T1000 (cell line): Measurements from ENCODE around the gene LINGO1.

Experiments used
- DNase-seq: peaks from one replicate; lab custom pipeline; 2025; ENCODE audit warnings: mixed read lengths; lab: John Stamatoyannopoulos, UW

LINGO1 gene

DNA sequence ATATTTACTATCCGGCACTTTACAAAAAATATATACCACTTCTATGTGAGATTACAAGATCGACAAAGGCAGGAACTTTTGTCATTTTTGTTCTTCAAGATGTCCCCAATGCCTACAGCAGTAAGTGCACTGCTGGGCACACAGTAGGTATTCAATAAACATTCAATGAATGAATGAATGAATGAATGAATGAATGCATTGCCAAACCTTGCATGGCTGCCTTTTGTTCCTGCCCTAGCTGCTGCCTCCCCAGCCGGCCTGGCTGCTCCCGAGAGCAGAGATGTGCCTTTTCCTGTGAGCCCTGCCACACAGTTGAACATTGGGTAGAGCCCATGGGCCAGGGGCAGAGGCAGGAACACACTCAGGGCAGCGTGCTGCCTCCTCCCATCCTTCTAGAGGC, 37.5 kb downstream of the LINGO1 start:
- no peak for DNase-seq

DNA sequence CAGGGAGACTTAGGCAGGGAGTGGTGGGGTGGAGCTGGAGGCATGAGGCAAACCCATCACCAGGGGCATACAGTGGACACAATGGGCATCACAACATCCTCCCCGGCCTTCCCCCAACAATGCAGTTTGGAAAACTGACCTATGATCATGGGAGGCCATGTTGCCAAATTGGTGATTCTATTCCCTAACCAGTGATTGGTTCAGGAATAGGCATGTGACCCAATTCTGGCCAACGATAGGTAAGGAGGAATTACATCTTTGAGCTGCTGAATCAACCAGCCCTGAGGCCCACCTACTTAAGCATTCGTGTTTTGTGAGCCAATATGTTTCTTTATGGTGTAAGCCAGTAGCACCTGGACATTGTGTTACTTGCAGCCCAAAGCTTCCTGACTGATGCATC, 40.0 kb downstream of the LINGO1 start:
- no peak for DNase-seq

DNA sequence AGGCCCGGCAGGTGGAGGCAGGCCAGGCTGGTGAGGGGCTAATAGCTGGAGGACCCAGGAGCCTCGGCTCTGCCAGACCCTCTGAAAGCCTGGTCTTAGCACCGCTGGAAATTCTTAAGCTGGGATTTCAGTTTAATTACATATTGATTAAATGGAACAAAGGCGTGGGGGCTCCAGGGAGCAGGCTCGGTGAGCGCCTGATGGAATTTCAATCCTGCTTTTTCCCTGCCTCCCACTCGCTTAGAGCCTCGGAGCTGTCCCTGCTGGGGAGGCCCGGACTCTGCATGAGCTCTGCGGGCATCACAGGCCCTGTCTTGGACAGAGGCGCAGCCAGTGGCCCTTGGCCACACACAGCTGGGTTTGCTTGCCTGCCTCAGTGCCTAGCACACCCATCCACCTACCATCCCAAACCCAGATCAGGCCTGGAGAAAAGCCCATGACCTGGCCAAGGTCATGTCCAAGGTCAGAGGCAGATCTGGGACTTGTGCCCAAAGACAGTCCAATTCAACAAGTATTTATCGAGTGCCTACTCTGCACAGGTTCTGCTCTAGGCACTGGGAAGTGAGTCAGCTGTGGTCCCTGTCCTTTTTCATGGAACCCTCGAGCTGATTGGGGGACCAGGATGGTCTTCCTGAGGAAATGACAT, 40.6 kb downstream of the LINGO1 start:
- no peak for DNase-seq

DNA sequence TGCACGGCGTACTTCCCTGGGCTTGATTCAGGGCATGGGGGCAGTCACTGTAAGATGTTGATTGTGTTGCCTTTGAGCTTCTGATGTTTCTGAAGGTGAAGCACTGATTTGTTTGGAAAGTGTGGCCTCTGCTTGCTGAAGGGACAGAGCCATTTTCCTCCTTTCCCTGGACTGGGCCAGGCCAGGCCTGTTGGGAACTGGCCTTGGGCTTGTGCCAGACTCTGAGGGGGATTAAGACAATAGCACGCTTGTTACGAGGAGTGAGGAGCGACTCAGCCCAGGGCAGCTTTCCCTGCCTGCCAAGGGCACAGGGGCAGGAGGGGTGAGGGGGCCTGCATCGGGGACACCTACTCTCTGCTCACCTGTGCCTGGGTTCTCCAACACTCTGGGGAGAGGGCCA, 42.9 kb downstream of the LINGO1 start:
- DNase-seq: no peak

DNA sequence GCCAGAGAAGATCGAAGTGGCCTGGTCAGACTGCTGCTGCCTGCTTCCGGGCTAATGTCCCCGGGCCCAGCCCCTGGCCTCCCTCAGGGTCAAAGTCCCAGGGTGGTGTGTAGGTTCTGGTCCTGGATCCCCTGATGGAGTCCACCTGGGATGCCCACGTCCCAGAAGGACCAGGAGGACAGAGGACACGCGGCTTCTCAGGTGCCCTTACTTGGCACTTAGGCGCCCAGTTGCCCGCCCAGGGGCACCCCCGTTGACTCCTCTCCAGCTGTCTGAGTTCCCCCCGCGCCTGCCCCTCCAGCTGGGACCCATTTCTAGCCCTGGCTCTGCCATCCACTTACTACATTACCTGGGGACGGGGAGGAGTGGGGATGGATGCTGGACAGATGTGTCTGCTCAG, 44.6 kb downstream of the LINGO1 start:
- no peak for DNase-seq

DNA sequence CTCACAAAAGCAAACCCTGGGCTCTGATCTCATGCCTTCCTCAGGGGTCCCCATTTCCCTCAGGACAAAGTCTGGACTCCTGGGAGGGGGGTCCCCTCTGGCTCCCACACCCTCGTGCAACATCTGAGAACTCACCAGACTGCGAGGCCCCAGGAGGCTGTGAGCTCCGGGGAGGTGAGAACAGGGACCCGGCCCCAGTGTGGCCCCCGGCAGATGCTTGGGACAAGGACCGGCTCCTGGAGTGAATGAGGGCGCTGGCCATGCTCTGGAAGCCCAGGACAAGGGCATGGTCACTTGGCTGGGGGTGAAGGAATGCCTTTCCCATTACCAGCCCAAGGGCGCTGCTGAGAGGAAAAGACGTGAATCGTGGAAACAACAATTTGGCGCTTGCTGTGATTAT, 48.0 kb downstream of the LINGO1 start:
- no peak for DNase-seq

DNA sequence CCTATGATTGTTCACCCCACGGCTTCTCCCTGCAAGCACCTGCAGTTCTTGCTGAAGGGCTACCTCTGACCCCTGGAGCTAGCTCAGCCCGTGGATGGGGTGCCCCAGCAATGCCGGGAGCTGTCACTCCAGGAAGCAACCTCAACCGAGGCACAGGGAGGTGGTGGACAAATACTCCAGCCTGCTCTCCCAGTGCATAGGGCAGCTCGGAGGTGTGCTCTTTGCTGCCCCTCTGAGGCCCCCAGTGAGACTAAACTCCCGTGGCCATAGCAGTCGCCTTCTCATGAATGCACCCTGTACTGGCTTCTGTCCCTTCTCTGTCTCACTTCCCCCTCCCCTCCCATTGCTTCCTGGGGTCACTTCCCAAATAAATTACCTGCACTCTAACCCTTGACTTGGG, 48.5 kb downstream of the LINGO1 start:
- no peak for DNase-seq

DNA sequence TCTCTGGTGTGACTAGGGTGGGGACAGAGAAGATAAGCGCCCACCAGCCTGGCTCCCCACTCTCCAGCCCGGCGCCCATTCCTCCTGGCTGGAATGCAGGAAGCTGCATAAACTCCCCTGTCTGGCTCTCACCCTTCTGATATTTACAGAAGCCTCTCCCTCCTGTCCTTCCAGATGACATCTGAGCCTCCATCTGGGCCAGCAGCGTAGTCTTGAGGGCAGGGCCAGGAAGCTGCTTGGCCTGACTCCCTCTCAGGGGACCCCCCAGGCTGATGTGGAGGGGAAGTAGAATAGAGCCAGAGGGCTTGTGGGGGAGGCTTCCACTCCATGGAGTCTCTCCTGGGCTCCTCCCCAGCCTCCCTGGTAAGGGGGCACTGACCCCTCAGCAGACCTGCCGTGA, 49.9 kb downstream of the LINGO1 start:
- DNase-seq: no peak

DNA sequence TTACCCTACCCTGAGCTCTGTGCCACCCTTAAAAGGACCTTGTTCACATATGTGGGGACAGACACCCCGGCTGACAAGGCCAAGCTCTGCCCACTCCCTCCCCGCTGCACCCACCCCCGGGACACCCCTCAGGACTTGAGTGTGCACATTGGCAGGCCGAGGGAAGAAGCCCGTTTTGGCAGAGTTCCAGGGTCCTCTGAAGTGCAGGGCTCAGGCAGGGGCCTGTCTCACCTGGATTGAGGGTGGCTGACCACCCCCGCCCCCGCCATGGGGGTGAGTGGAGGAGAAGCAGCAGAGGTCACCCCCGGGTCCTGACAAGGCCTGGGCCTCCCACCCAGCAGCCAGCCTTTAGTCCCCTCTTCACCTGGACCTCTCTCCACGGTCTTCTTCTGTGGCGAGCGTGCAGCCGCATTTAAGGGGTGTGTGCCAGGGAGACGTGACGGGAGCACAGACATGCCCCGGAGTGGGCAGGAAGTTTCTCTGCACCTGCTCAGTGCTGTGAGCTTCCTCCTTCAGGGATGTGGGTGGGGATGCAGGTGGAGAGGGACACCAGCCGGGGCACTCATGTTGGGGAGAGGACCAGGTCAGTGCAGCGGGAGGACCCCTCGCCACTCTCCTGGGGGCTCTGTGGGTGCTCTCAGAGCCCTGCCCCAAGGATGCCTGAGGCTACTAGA, 50.7 kb downstream of the LINGO1 start:
- no peak for DNase-seq

DNA sequence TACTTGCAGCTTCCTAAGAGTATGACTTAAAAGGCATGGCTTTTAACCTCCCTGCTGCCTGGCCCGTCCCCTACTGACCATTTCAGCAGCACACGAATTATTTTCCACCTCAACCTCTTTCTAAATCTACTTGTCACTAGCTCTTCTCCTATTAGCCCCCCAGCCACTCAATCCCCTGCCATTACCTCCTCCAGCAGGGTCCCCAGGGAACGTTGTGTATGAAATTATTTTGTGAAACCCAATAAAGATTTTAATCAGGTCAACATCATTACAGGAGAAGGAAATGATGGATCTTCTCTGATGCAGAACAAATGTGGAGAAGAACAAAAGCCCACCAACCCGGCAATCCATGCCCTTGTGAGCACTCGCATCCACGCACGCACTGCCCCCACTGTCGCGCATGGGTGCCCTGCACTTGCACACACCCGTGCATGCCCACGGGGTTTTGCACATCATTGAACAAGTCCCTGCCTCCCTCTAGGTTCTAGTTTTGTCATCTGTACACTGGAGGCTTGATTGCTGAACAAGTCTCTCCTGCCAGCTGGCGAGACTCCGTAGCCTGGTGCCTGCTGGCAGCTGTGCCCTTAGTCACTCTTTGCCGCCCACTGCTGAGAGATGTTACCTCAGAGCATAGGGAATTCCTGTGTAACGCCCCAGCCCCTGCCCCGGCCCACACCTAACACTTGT, 51.6 kb downstream of the LINGO1 start:
- DNase-seq: no peak

DNA sequence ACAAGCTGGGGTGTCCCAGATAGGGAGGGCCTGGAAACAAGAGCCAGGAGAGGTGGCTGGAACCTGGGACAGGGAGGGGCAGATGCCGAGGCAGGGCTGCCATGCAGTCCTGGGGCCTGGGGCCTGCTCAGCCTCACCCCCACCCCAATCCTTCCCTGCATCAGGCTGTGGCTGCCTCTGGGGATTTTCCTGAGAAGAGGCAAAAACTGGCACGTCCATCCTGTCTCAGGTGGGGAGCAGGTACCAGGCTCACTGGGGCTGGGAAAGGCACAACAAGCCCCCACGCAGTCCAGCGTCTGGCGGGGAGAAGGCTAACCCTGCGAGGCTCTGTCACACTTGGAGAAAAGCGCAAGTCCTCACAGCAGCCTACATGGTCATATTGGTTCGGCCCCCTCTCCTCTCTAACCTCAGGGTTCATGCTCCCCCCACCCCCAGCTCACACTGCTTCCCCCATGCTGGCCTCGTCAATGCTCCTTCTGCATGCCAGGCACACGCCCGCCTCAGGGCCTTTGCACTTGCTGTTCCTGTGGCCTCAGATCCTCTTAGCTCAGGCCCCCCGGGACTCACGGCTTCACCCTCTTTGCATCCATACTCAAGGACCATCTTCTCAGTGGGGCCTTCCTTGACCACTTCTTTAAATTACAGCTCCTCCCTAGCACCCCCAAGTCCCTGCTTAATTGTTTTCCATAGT, 53.1 kb downstream of the LINGO1 start:
- DNase-seq: no peak

DNA sequence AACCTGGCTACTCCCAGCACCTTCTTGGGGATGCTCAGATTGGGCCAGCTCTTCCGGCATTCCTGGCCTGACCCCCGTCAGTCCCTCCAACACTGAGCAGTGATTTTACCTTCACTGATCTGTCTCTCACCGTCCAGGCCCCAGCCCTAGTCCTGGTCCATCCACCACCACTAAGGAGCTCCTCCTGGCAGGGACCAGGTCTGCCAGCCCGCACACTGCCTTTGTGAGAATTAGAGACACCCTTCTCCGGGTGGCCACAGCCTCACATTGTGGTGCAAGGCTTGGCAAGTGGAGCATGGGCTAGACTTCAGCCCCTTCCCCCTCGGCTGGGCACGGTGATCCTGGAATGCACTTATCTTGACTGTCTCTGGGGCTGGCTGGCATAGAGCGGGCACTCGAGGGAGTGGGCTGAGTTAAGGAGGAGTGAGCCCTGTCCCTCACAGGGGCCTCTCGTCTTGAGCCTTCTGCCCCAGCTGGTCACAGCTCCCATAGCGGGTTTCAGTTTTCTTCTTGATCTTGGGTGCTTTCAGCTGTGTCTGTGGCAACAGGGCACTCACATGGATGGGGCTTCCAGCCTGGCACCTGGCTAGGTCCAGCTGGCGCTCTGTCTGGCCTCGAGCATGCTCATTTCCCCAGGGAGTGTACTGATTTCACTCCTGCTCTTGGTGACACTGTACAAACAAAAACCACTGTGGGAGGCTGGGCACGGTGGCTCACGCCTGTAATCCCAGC, 53.9 kb downstream of the LINGO1 start:
- DNase-seq: no peak

DNA sequence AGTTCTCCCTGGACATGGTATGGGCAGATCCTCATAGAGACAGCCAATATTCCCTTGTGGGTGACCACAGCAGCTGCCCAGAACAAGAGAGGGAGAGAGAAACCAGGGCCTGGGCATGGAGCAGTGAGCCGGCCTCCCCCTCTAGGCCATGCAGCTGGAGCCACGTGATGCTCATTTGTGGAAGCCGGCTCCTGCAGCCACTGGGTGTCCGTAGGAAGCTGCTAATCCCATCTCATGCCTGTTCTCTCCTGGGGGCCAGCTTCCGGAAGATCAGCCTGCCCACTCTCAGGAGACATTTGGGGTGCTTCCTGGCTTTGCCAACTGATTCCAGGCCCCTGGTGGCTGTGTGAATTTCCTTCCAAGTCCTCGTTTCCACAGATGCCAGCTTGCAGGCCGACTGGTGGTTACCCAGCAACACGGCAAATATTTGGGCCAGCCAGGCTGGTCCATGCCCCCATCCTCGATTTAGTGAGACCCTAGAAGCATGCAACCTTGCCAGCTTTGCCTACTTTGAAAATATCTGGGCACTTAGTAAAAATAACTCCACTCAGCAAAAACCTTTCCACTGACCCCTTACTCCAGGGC, 55.3 kb downstream of the LINGO1 start:
- DNase-seq: no peak

DNA sequence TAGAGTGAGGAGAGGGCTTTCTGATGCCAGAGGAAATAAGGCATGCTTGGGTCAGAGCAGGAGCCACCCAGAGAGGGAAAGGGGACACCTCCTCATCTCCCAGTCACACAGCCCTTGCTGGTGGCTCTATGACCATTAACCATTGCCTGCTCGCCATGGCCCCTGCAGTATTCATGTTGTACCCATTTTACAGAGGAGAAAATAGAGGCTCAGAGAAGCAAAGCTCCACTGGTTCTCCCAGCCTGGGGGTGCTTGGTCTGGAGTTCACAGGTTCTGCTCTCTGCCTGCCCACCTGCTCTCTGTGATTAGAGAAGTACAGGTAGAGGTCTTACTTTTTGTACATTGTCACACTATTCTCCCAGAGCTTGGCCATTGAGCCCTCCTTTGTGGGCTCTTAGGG, 56.2 kb downstream of the LINGO1 start:
- DNase-seq: no peak

DNA sequence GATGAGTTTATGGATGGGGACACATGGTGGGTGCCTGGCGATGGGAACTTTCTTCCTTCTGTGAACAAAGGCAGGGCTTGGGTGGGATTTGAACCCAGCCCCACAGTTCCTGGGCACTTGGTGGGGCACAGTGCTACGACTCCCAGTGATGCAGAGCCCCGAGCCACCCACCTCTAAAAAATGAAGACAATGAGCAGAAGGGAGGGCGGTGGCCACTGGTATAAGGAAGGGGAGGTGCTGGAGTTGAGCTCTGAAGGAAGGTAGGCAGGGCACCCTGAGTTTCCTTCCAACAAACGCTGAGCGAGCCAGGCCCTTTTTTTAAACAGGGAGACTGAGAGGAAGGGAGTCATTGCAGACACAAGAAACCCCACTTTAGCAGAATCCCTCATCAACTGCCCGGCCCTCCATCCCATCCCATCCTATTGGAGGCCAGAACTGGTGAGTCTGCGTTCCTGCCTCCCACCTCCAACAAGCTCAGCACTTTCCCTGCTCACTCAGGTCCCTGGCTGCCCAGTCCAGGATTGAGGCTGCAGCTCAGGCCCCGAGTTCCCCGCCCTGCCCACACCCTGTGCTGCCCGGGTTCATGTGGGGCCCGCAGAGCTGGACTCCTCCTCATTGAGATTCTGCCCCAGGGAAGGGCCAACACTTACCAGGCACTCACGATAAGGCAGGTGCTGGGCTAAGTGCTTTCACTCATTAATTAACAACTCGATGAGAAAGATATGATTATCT, 57.3 kb downstream of the LINGO1 start:
- DNase-seq: no peak

DNA sequence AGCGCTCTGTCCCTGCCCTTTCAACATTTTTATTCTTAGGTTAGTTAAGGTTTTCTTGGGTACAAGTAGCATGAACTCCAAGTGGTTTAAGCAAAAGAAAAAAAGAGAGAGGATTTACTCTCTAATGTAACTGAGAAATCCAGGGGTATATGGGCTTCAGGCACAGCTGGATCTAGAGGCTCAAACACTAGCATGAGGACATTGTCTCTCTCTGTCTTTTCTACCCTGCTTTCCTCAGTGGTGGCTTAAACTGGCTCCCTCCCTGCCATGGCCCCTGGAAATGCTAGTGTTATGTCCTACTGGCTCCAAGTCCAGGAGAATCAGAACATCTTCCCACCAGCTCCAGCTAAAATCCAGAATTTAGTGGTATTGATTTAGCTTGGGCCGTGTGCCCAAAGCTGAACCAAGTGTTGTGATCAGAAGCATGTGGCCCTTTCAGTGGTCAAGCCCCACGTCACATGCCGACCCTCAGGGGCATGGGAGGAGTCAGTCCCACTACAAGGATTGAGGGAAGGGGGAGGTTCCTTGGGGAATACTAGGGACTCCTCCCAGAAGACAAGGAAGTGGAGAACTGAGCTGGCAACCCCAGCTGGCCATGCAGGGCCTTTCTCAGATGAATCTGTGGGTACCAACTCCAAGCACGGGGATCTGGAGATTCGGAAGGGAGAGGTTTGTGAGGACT, 58.0 kb downstream of the LINGO1 start:
- no peak for DNase-seq

DNA sequence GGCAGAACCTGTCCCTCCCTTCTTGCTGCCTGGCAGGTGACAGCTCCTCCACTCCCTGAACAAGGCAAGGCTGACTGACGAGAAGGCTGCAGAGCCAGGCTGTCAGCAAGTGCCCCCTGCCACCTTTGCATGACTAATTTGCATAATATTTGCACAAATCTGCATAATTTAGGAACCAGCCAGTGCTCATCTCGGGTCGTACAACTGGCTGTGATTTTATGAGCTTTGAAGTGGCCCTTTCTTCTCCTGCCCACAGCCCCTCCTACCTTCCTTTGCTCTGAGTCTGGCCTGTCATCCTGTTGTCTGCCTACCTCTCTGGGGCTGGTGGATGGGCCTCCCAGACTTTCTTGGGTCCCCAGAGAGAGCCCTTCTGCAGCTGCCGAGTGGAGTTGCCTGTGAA, 58.9 kb downstream of the LINGO1 start:
- no peak for DNase-seq

DNA sequence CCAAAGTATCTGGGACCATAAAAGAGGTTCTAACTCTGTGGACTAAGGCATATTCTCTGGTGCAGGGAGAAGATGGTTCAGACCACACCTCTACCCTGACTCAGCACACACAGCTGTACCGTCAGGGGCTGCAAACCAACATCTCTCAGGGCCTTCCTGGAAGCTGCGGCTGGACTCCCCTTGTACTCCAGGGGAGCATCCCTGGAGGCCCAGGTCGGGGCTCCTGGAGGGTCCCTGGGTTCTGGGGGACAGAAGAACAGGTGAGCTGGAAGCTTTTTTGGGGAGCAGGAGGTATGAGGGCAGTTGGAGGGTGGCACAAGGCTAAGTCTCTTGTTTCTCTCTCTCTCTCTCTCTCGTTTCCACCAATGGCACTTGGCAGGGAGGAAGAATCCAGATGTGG, 60.5 kb downstream of the LINGO1 start:
- no peak for DNase-seq

DNA sequence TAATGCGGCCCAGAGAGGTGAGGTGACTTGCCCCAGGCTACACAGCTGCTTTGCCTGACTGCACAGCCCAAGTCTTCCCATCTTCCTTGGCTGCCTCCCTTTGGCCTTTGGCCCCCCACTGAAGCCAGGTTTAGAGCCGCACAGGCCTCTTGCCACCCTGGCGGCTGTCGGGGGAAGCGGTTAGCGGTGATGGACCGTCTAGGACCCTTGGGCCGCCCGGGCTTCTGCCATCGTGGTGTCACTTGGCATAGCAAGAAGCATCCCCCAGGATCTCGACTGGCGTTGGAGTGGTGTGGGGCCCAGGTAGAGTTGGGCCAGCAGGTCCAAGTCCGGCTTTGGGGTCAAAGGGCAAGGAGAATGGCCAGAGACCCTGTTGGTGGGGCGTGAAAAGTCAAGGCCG, 61.0 kb downstream of the LINGO1 start:
- no peak for DNase-seq

DNA sequence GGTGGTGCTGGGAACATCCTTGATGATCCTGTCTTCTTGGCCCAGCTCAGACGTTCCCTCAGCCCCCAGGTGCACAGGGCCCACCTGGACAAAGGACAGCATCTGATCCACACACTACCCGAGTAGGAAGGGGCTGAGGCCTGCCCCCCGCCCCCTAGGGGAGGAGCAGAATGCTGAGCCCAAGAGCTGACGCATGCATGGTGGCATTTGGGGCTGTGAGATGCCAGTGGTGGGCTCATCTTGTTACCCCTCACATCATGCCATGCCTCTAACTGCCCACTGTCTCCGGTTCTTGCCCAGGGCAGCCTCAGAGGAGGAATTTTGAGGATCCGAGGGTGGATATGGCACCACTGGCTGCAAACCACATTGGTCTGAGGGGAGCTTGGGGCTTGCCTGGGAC, 61.5 kb downstream of the LINGO1 start:
- no peak for DNase-seq

DNA sequence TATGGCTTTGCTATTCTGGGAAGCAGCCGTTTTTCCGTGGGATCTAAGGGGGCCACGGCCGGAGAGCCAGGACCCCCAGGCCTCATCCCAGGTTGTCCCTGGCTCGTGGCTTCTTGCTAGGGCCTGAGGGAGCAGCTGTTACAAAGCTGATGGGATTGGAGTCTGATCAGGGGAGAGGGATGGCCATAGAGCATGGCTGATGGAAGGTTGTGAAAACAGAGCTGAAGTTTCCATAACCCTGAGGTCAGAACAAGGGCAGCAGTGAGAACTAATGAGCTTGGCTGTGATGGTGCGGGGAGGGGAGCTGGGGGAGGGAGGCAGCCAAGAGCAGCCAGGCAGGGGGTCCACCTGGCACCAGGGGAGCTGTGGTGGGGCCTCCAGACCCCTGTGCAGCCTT, 63.0 kb downstream of the LINGO1 start:
- no peak for DNase-seq
